GM19099 (cell line): ENCODE results near the gene BOLA2.
"Not testable (repeated sequence)": the region's sequence is repeated elsewhere in the genome, so short reads cannot be mapped to it uniquely, and the experiment has no call there.

Experiments used
- POLR2A ChIP-seq: IDR thresholded peaks from 3 replicates; pipeline ENCODE4 v1.6.1; 2011; ENCODE audit warnings: low read depth; ENCODE audit not compliant: insufficient read length; ENCODE audit errors: extremely low read depth

BOLA2 gene

GRCh38 chr16:29454269-29454668 is at the start of gene BOLA2, which contains the start of gene SLX1B:
Gene BOLA2, minus strand, starts transcription at chr16:29454351. Its CDS starts 98 bp downstream, at chr16:29454253.
Gene SLX1B, plus strand, starts transcription at chr16:29454533.
- TF ChIP-seq POLR2A, result not testable (repeated sequence)

- not testable (repeated sequence) for TF ChIP-seq POLR2A
Measured at GRCh38 chr16:29459706-29460646, 5.8 kb upstream of the BOLA2 start, which contains the start of gene SULT1A4. Gene SULT1A4, plus strand, starts transcription at chr16:29459913. Its CDS starts 1,473 bp downstream, at chr16:29461386.
